GM19023 (cell line): Measurements from ENCODE around the gene PELI2.

Experiments used
- ATAC-seq: cut with Tn5 transposase; IDR thresholded peaks from one replicate; pipeline ENCODE4 v1.9.1; 2021; ENCODE audit warnings: mild to moderate bottlenecking, moderate library complexity; ENCODE audit not compliant: unreplicated experiment

Gene PELI2

GRCh38 chr14:56289155-56289554 is 170.9 kb downstream of the PELI2 start:
- no peak for ATAC-seq

GRCh38 chr14:56290195-56290594 is 172.0 kb downstream of the PELI2 start:
- ATAC-seq = no peak

DNA sequence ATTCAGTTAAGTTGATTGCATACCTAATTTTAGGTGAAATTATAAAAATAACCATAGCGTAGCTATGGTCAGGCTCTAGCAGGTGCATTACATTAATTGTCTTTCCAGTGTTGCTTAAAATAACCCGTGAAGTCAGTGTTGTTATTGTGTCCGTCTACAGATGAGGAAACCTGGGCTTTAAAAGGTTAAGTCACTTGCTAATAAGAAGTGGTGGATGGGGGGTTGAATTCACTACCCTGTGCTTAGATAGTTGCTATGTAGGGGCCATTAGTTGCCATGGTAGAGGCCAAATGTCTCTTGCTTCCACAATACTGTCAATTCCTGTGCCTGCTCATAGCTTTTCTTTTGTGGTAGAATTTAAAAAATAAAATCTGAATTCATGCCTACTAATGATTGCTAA is 174.8 kb downstream of the PELI2 start:
- no peak for ATAC-seq

GRCh38 chr14:56293506-56293905 is 175.3 kb downstream of the PELI2 start:
- no peak for ATAC-seq

GRCh38 chr14:56294128-56294527 is 175.9 kb downstream of the PELI2 start:
- no peak for ATAC-seq

GRCh38 chr14:56295743-56296142 is 177.5 kb downstream of the PELI2 start:
- no peak for ATAC-seq

- no peak for ATAC-seq
Measured at GRCh38 chr14:56297449-56297848, 179.2 kb downstream of the PELI2 start.

- no peak for ATAC-seq
Measured at GRCh38 chr14:56299306-56299984, 181.2 kb downstream of the PELI2 start.

GRCh38 chr14:56300495-56300894 is 182.3 kb downstream of the PELI2 start:
- no peak for ATAC-seq

GRCh38 chr14:56304456-56304855 is 186.2 kb downstream of the PELI2 start:
- ATAC-seq = no peak

DNA sequence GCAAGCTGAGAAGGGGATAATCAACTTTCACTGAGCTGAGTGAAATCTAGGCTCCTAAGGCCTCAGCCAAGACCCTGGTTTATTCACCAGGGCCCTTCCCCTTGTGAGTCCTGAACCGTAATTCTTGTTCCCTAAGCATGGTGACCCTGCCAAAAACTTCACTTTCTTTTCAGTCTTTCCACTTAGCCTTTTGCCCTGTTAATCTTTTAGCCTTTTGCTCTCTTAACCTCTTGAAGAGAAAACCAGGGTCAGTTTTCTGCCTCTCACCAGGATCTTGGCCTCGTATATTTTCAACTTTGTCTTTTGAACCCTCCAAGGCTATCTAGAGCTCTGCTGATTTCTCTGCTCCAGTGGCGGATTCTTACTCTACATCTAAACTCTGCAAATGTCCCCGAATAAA is 191.0 kb downstream of the PELI2 start:
- ATAC-seq = no peak

DNA sequence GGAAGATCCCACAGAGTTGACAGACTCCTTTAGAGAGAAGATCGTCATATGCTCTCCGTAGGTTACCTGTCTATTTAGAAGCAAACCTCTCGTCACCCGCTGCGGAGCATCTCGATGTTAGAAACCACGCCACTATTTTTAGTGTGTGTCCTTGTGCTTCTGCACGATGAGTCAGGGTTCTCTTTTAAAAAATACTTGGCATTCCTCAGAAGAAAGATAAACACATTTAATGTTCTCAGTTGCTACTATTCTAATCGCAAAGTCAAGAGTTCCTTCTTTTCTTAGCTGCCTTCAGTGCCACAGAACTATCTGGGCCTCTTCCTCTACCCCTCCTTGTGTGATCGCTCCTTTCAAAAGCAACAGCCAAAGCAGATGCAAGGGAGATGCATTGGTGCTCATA is 192.4 kb downstream of the PELI2 start:
- ATAC-seq = no peak

DNA sequence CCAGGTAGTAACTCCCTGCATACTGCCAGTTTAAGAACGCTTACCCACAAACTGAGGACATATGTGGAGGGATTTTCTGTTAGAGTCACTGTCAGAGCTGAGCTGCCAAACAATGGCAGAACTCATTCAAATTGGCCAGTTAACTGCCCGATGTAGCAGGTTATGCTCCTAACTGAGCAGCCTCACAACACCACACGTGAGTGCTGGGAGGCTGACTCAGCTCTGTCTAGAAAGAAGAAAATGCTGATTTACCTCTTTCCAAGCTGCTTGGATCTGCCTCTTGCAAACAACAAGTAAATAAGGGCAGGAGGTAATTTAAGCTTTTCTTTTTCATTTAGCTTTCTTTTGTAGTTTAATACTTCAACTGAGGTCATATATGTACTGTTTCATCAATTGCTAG is 195.6 kb downstream of the PELI2 start:
- ATAC-seq = no peak

GRCh38 chr14:56318393-56319115 is 200.3 kb downstream of the PELI2 start:
- no peak for ATAC-seq

- ATAC-seq = no peak
Measured at GRCh38 chr14:56321861-56322260, 203.7 kb downstream of the PELI2 start.

DNA sequence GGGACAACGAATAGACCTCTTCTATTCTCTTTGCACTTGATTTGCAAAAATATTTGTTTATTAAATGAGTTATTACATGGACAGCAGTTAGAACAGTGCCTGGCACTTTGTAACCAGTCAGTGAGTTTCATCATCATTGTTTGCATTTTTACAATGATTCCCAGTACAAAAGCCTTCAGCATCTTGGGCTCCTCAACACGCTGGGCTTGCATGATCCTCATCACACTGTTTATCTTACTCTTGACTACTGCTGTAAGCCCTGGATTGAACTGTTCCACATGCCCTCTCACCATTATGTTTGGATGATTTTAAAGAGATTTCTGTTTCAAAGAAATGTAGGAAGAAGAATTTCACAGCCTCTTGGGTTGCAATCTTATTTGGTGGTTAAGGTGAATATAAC is 204.3 kb downstream of the PELI2 start:
- no peak for ATAC-seq

DNA sequence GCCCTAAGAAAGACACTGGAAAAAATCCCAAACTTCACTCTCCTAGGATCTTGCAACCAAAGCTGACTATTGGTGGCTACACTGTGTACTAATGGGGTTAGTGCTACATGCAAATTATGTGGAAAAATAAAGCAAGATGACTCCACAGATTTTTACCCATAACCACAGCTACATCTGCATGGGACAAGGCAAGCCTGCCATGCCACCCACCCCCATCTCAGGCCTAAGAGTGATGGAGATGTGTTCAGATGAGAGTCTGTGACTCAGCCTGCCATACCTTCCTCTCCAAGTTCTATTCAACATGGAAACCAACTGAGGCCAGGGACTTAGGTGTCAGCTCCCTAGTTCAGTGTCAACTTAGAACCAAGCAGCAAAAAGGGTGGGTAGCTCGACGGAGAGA is 206.2 kb downstream of the PELI2 start:
- ATAC-seq = no peak

DNA sequence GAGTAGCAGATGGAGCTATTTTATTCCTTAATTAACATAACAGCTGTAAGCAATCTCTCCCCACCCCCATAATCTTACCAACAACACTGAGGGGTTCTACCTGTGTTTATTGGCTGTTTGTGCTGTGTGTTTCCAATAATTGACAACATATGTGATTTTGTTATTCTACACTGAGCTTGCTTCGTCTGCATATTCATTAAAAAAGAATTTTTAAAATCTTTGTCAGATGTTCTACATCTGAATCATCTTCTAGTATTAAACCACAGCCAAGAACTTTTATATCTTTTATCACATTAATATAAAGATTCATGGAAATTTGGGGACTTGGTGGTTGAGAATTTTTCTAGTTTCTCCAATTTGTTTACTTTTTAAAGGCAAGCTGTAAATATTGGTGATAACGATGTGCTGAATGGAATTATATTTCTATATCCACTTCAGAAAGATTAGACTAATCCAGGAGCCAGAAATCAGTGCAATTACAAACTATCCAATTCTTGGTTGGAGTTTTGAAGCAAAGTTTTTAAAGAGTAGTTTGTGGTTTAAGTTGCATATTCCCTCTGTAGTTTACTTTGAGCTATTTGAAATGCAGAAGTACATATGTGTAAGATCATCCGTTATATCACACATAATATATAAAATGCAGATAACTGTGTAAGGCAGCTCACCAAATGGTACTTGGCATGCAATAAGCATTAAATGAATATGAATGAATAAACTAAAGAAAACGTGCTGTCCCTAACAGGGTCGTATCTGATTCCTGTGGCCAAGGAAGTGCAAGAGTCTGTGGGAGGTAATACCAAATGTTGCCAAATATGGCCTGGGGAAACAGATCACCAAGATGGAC is 206.9 kb downstream of the PELI2 start:
- ATAC-seq = no peak

- ATAC-seq = no peak
Measured at GRCh38 chr14:56328021-56328420, 209.8 kb downstream of the PELI2 start.

DNA sequence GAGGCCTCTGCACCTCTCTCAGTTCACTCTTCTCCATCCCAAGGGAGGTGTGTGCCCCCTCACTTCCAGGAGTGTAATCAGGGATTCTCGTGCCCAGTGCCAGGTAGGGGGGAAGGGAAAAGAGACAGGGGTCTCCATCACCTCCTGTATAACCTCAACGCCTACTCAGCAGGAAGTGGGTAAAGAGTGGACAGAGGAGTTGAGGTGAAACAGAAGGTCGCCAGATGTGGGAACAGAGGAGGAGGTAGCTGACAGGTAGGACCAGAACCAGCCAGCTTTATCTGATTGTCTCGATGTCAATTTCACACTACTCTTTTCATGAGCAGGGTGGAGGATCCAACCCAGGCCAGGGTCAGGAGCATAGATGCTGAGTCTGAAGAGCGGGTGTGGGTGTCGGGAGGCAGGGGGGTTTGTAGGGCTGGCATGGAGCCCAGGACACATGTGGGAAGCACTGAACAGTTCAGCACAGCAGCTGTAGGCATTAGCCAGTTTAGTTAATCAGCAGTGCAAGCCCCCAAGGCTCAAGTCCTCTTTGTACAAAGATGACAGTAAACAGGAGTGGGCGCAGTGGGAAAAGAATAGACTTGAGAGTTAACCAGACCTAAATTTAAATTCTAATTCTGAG is 213.5 kb downstream of the PELI2 start:
- ATAC-seq = no peak
